GM23338 (cell line): ENCODE results near the gene SCAMP5.

Experiments used
- EZH2 ChIP-seq: fragments of 200-600 bp; sonication (generic); IDR thresholded peaks from one replicate; pipeline ENCODE4 v1.8.0; 2017; ENCODE audit warnings: antibody characterized with exemption, mild to moderate bottlenecking, low read depth; ENCODE audit not compliant: unreplicated experiment
- POLR2AphosphoS5 ChIP-seq: IDR thresholded peaks from 2 replicates; pipeline ENCODE4 v1.6.1; 2016; ENCODE audit warnings: antibody characterized with exemption, low read depth
- ZNF114 ChIP-seq: fragments of 250-450 bp; sonication (Bioruptor Pico); IDR thresholded peaks from 2 replicates; pipeline ENCODE4 v1.5.0; 2020; ENCODE audit warnings: mild to moderate bottlenecking, moderate library complexity
- TF ChIP-seq, protein P1 (sequence below), 2 experiments: fragments of 200-600 bp in 1 of 2; sonication (generic) in 1 of 2; conservative IDR thresholded peaks; 2 replicates each; pipeline versions ENCODE4 v1.5.1 to v1.6.1; 2016 to 2017; ENCODE audit warnings: antibody characterized with exemption in 2 of 2, low read depth in 2 of 2, mild to moderate bottlenecking in 2 of 2, moderate library complexity in 1 of 2
- TF ChIP-seq, protein P2 (sequence below): IDR thresholded peaks from one replicate; pipeline ENCODE4 v1.6.1; 2018; ENCODE audit warnings: antibody characterized with exemption; ENCODE audit not compliant: unreplicated experiment

DNA sequence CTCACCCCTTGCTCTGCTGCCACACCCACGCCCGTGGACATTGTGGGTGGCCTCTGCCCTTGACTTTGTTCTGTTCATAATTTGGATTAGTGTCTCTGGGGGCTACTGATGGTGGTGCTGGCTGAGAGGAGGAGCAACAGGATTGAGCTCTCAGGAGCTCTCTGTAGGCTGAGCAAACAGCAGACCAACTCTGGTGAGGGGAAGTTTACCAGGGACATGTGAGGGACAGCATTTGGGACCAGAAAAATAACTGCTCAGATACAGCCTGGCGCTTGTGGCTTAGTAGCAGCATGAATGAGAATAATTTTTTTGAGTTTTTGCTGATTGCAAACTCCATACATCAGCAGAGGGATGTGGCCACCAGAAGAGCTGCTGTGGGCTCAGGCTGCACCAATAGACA lies 42.9 kb downstream of the SCAMP5 start:
- TF ChIP-seq POLR2AphosphoS5 (no peak), EZH2 (no peak), ZNF114 (CRISPR knock-in tag) (no peak)
- TF ChIP-seq, protein P1, sequence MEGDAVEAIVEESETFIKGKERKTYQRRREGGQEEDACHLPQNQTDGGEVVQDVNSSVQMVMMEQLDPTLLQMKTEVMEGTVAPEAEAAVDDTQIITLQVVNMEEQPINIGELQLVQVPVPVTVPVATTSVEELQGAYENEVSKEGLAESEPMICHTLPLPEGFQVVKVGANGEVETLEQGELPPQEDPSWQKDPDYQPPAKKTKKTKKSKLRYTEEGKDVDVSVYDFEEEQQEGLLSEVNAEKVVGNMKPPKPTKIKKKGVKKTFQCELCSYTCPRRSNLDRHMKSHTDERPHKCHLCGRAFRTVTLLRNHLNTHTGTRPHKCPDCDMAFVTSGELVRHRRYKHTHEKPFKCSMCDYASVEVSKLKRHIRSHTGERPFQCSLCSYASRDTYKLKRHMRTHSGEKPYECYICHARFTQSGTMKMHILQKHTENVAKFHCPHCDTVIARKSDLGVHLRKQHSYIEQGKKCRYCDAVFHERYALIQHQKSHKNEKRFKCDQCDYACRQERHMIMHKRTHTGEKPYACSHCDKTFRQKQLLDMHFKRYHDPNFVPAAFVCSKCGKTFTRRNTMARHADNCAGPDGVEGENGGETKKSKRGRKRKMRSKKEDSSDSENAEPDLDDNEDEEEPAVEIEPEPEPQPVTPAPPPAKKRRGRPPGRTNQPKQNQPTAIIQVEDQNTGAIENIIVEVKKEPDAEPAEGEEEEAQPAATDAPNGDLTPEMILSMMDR (conservative IDR thresholded peaks at IDR 0.05; ENCODE audit: low read depth in 2 of 2) = no peak
- TF ChIP-seq, protein P2, sequence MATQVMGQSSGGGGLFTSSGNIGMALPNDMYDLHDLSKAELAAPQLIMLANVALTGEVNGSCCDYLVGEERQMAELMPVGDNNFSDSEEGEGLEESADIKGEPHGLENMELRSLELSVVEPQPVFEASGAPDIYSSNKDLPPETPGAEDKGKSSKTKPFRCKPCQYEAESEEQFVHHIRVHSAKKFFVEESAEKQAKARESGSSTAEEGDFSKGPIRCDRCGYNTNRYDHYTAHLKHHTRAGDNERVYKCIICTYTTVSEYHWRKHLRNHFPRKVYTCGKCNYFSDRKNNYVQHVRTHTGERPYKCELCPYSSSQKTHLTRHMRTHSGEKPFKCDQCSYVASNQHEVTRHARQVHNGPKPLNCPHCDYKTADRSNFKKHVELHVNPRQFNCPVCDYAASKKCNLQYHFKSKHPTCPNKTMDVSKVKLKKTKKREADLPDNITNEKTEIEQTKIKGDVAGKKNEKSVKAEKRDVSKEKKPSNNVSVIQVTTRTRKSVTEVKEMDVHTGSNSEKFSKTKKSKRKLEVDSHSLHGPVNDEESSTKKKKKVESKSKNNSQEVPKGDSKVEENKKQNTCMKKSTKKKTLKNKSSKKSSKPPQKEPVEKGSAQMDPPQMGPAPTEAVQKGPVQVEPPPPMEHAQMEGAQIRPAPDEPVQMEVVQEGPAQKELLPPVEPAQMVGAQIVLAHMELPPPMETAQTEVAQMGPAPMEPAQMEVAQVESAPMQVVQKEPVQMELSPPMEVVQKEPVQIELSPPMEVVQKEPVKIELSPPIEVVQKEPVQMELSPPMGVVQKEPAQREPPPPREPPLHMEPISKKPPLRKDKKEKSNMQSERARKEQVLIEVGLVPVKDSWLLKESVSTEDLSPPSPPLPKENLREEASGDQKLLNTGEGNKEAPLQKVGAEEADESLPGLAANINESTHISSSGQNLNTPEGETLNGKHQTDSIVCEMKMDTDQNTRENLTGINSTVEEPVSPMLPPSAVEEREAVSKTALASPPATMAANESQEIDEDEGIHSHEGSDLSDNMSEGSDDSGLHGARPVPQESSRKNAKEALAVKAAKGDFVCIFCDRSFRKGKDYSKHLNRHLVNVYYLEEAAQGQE = no peak
